ENCODE data around the gene PLPP6. TPM values are rescaled to one million over a fixed set of nuclear protein-coding genes. Genes with fewer than 3 reads are reported as not detected.
A peak's percentile ranks its signal among the peaks of the same experiment; 100 is the strongest.

PLPP6 gene
- total and polyA plus RNA-seq, 8 donors, result 4.8 to 11.5 (median 7.1) TPM

GRCh38 chr9:4706021-4706420 lies 43.9 kb downstream of the PLPP6 start:
- intact Hi-C loops (cut with DNase I), result no loop called here
- H3K27me3 ChIP-seq, result no peaks in the 10 kb centered on the region
- no peak overlapping the region for H3K4me3 ChIP-seq

GRCh38 chr9:4706971-4707622 lies 45.0 kb downstream of the PLPP6 start:
- DNase-seq (no peak), FAIRE-seq (peak; percentile 17), ATAC-seq (no peak)
- intact Hi-C loops (cut with DNase I), result no loop called here
- H3K27ac ChIP-seq, result no peak overlapping the region
- TF ChIP-seq CTCF (IDR thresholded peaks at IDR 0.05), result no peak
- H3K36me3 ChIP-seq, result peaks cover 0 to 13% (median 3%) of the 10 kb centered on the region in 3 donors
- no peaks in the 10 kb centered on the region for H3K27me3 ChIP-seq
- 48 to 68% methylated on average over 4 of the region's 4 CpGs for WGBS, 2 donors
- H3K4me1 ChIP-seq, result peaks cover 0 to 4% (median 0%) of the 10 kb centered on the region in 3 donors
- no peak overlapping the region for H3K4me3 ChIP-seq
- H3K9me3 ChIP-seq, result no peaks in the 10 kb centered on the region

More at GRCh38 chr9:4706021-4706420, 43.9 kb downstream of the PLPP6 start:
- H3K9me3 ChIP-seq, result no peaks in the 10 kb centered on the region
- H3K27ac ChIP-seq, result no peak overlapping the region
- WGBS, 2 donors, result 70 to 94% methylated on average over 2 of the region's 2 CpGs
- no peak for TF ChIP-seq CTCF (IDR thresholded peaks at IDR 0.05)
- no peak for DNase-seq
- no peak for FAIRE-seq
- H3K4me1 ChIP-seq, result peaks cover 0 to 8% (median 7%) of the 10 kb centered on the region in 3 donors
- peaks cover 0 to 13% (median 6%) of the 10 kb centered on the region in 3 donors for H3K36me3 ChIP-seq
- ATAC-seq, result no peak

GRCh38 chr9:4709380-4709779 lies 47.3 kb downstream of the PLPP6 start:
- DNase-seq (no peak), FAIRE-seq (no peak), ATAC-seq (no peak)
- Histone ChIP-seq H3K4me1 (peaks cover 0 to 4% (median 0%) of the 10 kb centered on the region in 3 donors), H3K9me3 (no peaks in the 10 kb centered on the region), H3K4me3 (no peak overlapping the region), H3K27me3 (no peaks in the 10 kb centered on the region), H3K36me3 (peaks cover 0 to 4% (median 3%) of the 10 kb centered on the region in 3 donors), H3K27ac (no peak overlapping the region)
- no peak for TF ChIP-seq CTCF (IDR thresholded peaks at IDR 0.05)
- intact Hi-C loops (cut with DNase I), result no loop called here

GRCh38 chr9:4713849-4714248 lies 51.8 kb downstream of the PLPP6 start:
- no peaks in the 10 kb centered on the region for H3K4me1 ChIP-seq
- FAIRE-seq, result peak; percentile 43
- H3K4me3 ChIP-seq, result no peak overlapping the region
- H3K36me3 ChIP-seq, result peaks cover 0 to 40% (median 13%) of the 10 kb centered on the region in 3 donors
- no peaks in the 10 kb centered on the region for H3K9me3 ChIP-seq
- ATAC-seq, result peak in 1 of 4 donors; percentile 34
- H3K27me3 ChIP-seq, result no peaks in the 10 kb centered on the region
- 60 to 74% methylated on average over 7 of the region's 7 CpGs for WGBS, 2 donors
- intact Hi-C loops (cut with DNase I), result no loop called here
- H3K27ac ChIP-seq, result no peak overlapping the region
- DNase-seq, result no peak
- TF ChIP-seq CTCF (IDR thresholded peaks at IDR 0.05), result no peak

- Histone ChIP-seq H3K36me3 (peaks cover 0 to 46% (median 18%) of the 10 kb centered on the region in 3 donors), H3K27me3 (no peaks in the 10 kb centered on the region), H3K4me3 (no peak overlapping the region), H3K4me1 (no peaks in the 10 kb centered on the region), H3K9me3 (no peaks in the 10 kb centered on the region), H3K27ac (no peak overlapping the region)
- no peak for FAIRE-seq
- intact Hi-C loops (cut with DNase I), result no loop called here
- 92% methylated on average over 9 of the region's 9 CpGs for WGBS, 2 donors
- DNase-seq, result no peak
- no peak for TF ChIP-seq CTCF (IDR thresholded peaks at IDR 0.05)
- ATAC-seq, result no peak
These were observed 52.3 kb downstream of the PLPP6 start for GRCh38 chr9:4714266-4715016.
